NK-92 treated with Interleukin-12 subunit alpha and Interleukin-12 subunit beta, amount 100 ng/mL, for 24 hours (cell line): ENCODE measurements around the gene LHX5.
"Not testable (repeated sequence)": the region's sequence is repeated elsewhere in the genome, so short reads cannot be mapped to it uniquely, and the experiment has no call there.

Experiments
- DNase-seq: peaks from one replicate; lab custom pipeline; 2025; lab: John Stamatoyannopoulos, UW

The LHX5 gene

GRCh38 chr12:113471619-113472171 lies at the start of gene LHX5:
LHX5 (minus strand) TSS chr12:113471871; CDS start chr12:113471498, 373 bp downstream.
- no peak for DNase-seq

- no peak for DNase-seq
Observed at GRCh38 chr12:113519464-113520307, 48.0 kb upstream of the LHX5 start.

GRCh38 chr12:113515082-113515856 lies 43.6 kb upstream of the LHX5 start:
- no peak for DNase-seq

DNA sequence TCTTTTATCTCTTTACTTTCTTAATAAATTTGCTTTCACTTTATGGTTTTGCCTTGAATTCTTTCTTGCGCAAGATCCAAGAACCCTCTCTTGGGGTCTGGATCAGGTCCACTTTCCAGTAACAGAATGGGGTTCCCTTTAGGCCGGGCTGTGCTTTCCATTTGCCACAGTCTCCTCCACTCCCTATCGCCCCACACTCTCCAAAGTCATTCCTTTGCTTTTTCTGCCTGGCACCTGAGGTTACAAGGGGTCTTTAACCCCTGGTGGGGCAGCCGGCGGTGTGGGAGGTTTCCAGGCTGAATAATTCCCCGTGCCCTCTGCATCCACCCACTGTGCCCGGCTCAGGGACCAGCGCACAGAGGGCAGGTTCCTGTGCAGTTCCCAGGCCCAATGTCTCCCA lies 42.9 kb upstream of the LHX5 start:
- DNase-seq: no peak

DNA sequence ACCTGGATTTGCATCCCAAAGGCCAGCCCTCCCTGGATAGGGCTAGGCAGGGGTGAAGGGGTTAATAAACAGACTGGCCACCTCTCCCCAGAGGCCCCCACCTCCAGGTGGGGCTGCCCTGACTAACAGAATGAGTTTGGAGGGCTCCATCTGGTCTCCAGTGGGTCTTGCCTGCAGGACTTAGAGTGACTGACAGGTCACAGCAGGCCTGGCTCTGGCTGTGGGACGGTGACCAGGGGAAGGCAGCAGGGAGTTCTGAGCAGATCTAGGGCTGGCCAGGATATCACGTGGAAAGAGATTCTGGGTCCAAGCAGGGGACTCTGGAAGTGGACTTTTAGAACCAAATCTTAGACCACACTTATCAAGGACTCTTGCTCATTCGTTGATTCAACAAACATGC lies 40.9 kb upstream of the LHX5 start:
- DNase-seq: no peak

- no peak for DNase-seq
Observed at GRCh38 chr12:113506867-113507266, 35.2 kb upstream of the LHX5 start.

- no peak for DNase-seq
Observed at GRCh38 chr12:113505941-113506340, 34.3 kb upstream of the LHX5 start.

DNA sequence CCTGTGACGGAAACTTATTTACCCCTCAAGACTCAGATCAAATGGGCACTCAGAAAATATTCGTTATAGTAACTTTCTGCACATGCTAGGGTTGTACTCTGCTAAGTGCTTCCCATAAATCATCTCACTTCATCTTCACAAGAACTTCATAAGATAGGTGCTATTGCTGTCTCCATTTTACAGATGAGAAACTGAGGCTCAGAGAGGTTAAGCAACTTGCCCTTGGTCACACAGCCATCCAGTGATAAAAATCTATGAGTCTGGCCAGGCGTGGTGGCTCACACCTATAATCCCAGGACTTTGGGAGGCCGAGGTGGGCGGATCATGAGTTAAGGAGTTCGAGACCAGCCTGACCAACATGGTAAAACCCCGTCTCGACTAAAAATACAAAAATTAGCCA lies 33.2 kb upstream of the LHX5 start:
- no peak for DNase-seq

DNA sequence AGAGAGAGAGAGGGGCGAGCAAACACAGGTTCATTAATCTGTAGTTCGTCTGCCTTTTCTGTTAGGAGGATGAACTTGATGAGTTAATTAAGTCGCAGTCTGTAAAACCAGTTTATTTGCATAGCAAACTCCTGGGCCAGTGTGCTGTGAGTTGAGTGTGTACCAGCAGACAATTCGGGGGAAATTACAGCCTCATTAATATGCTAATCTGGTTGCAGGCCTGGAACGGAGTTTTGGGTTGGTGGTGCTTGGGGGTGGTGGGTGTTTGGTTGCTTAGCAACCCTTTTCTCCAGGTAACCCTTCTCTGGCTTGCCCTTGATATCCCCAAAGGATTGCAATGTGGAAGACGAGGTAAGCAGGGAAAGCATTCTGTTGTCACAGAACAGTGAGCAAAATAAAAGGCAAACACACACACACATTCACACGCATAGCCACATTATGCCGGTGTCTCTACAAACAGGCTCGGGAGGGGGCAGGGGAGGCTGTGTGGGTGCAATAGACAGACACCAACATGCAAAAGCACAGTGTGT lies 29.2 kb upstream of the LHX5 start:
- DNase-seq: no peak

GRCh38 chr12:113500306-113500675 lies 28.6 kb upstream of the LHX5 start:
- no peak for DNase-seq

- DNase-seq: no peak
Observed at GRCh38 chr12:113498490-113498889, 26.8 kb upstream of the LHX5 start.

DNA sequence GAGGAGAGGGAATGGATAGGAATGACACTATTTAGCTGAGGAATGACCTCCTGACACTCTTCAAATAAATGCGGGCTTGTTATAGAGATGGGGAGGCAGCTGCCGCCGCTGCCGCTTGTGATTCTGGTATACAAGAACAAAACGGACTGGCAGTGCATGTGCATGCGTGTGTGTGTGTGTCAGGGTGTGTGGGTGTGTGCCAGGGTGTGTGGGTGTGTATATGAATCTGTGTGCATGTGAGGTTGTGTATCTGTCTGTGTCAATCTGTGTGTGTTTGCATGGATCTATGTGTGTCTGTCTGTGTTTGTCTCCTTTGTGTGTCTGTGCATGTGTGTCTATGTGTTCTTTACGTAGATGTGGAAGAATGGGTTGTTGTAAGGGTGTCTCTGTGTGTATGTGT lies 26.0 kb upstream of the LHX5 start:
- no peak for DNase-seq

DNA sequence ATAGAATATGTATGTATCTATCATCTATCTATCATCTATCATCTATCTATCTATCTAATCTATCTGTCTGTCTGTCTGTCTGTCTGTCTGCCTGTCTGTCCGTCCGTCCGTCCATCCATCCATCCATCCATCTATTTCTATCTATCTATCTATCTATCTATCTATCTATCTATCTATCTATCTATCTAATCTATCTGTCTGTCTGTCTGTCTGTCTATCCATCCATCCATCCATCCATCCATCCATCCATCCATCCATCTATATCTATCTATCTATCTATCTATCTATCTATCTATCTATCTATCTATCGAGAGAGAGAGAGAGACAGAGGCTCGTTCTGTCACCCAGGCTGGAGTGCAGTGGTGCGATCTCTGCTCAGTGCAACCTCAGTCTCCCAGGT lies 24.3 kb upstream of the LHX5 start:
- not testable (repeated sequence) for DNase-seq

GRCh38 chr12:113488322-113488721 lies 16.7 kb upstream of the LHX5 start:
- DNase-seq: no peak

DNA sequence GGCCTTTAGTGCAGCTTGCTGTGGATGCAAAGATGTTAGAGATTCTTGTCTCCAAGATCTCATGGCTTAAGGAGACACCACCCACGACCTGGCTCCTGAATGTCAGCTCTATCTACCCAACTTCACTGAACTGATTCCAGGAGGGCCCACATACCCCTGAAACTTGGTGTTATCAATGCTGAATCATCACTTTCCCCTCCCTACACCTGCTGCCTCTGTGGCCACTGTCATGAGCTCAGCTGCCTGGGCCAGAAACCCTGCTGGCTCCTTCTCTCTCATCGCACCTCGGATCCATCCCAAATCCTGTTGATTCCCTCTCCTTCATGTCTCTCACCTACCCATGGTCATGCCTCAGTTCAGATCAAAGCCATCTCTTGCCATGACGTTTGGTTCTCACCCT lies 15.1 kb upstream of the LHX5 start:
- DNase-seq: no peak

- DNase-seq: no peak
Observed at GRCh38 chr12:113485330-113485729, 13.7 kb upstream of the LHX5 start.

- DNase-seq: no peak
Observed at GRCh38 chr12:113482334-113482733, 10.7 kb upstream of the LHX5 start.

DNA sequence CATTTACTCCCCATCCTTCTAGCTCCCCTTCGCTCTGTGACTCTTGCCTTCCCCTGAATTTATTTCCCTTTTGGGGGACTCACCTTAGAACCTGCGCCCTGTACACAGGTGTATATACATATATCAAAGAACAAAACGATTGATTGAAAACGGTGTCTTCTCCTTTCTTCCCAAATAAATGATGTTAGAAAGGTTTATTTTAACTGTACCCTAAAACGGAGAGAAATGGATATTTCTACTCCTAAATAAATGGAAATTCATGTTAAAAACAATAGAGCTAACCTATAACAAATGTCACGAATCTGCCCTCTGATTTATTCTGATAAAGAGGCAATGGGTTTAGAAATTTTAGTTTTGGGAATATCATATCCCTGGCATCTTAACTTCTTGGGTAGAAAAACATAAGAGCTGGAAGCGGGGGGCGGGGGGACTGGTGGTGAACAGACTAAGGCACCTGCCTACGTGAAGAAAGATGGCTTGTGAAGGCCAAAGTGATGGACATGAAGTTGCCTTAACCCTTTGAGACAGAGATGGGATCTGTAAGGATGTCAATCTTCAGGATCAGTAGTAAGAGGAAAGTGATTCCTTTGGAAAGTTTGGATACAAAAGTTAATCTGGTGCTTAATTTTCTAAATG lies 8.8 kb upstream of the LHX5 start:
- no peak for DNase-seq

GRCh38 chr12:113479590-113480335 lies 8.1 kb upstream of the LHX5 start:
- no peak for DNase-seq

GRCh38 chr12:113479216-113479589 lies 7.5 kb upstream of the LHX5 start:
- no peak for DNase-seq

DNA sequence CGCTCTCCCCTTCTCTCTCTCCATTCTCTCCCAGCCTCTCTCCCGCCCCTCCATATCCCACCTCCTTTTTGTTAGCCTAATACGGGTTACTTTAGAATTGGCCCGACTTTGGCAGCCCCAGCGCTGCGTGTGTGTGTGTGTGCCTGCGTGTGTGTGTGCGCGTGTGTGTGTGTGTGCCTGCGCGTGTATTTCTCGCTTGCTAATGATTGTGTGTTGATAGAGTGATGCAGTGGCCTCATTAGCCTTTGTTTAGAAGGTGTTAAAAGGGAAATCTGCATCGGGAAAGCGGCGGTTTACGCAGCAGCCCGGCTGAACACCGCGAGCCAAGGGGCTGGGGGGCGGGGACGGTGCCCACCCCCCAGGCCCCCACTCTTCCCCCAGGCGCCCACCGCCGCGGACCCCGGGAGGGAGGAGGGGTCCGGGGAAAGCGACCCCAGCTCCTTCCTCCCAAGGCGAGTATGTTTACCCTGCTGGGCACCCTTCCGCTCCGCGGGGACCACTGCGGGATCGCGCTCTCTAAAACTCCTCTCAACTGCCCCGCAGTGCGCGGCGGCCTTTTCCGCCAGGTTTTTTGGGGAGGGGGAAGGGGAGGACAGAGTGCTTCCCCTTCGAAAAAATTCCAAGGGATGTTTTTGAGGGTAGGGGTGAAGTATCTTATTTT lies 6.8 kb upstream of the LHX5 start:
- no peak for DNase-seq
